ENCODE measurements around the gene GJC2. TPM values are rescaled to one million over a fixed set of nuclear protein-coding genes. Genes with fewer than 3 reads are reported as not detected.

The GJC2 gene
- total RNA-seq, 1 donor from 2014 or later: 5.4 TPM

- Histone ChIP-seq H3K36me3 (peaks cover 8 to 16% of the 10 kb centered on the region in 2 donors), H3K4me1 (peaks cover 18 to 33% of the 10 kb centered on the region in 2 donors), H3K27ac (no peak overlapping the region), H3K27me3 (no peaks in the 10 kb centered on the region), H3K9me3 (no peaks in the 10 kb centered on the region), H3K4me3 (no peak overlapping the region)
- intact Hi-C loops (cut with DNase I): loop anchor here (10.0 kb wide), 2 partner anchors 378 to 1398 kb away; partner anchors contain the start of genes NUP133 and RNF187
- DNase-seq (ENCODE audit: low spot score in 2 of 2): no peak
- no peak for TF ChIP-seq CTCF (IDR thresholded peaks at IDR 0.05)
Observed at GRCh38 chr1:228106800-228107054, 43.0 kb upstream of the GJC2 start.

- peak overlapping the region in 1 of 2 donors; percentile 97 for H3K4me3 ChIP-seq
- peak in 1 of 2 donors; percentile 58 for DNase-seq (ENCODE audit: low spot score in 2 of 2)
- no peak for TF ChIP-seq CTCF (IDR thresholded peaks at IDR 0.05)
- no peaks in the 10 kb centered on the region for H3K27me3 ChIP-seq
- intact Hi-C loops (cut with DNase I): loop anchor here (2.0 to 10.0 kb wide), 3 partner anchors 319 to 1397 kb away; partner anchors contain the start of genes NUP133 and RNF187
- peaks cover 8 to 16% of the 10 kb centered on the region in 2 donors for H3K36me3 ChIP-seq
- H3K4me1 ChIP-seq: peaks cover 18 to 25% of the 10 kb centered on the region in 2 donors
- H3K9me3 ChIP-seq: no peaks in the 10 kb centered on the region
- no peak overlapping the region for H3K27ac ChIP-seq
Observed at GRCh38 chr1:228107636-228108035, 42.1 kb upstream of the GJC2 start.

GRCh38 chr1:228108055-228108690, 41.6 kb upstream of the GJC2 start:
- intact Hi-C loops (cut with DNase I): loop anchor here (2.0 to 10.0 kb wide), 3 partner anchors 319 to 1397 kb away; partner anchors contain the start of genes NUP133 and RNF187
- peak in 1 of 2 donors; percentile 59 for DNase-seq (ENCODE audit: low spot score in 2 of 2)
- Histone ChIP-seq H3K9me3 (no peaks in the 10 kb centered on the region), H3K27ac (peak overlapping the region; percentile 88 to 89), H3K4me1 (peaks cover 18 to 25% of the 10 kb centered on the region in 2 donors), H3K27me3 (no peaks in the 10 kb centered on the region), H3K36me3 (peaks cover 8 to 16% of the 10 kb centered on the region in 2 donors), H3K4me3 (peak overlapping the region; percentile 77 to 97)
- TF ChIP-seq CTCF (IDR thresholded peaks at IDR 0.05): no peak

GRCh38 chr1:228108742-228109072, 41.0 kb upstream of the GJC2 start:
- Histone ChIP-seq H3K4me1 (peaks cover 15 to 21% of the 10 kb centered on the region in 2 donors), H3K4me3 (peak overlapping the region; percentile 77 to 97), H3K27me3 (no peaks in the 10 kb centered on the region), H3K36me3 (peaks cover 8 to 16% of the 10 kb centered on the region in 2 donors), H3K27ac (peak overlapping the region; percentile 88 to 89), H3K9me3 (no peaks in the 10 kb centered on the region)
- no peak for TF ChIP-seq CTCF (IDR thresholded peaks at IDR 0.05)
- intact Hi-C loops (cut with DNase I): loop anchor here (1.0 to 10.0 kb wide), 6 partner anchors 26 to 1396 kb away; partner anchors contain the start of genes ARF1, GUK1, NUP133 and RNF187
- no peak for DNase-seq (ENCODE audit: low spot score in 2 of 2)

GRCh38 chr1:228109073-228109961, 40.4 kb upstream of the GJC2 start, which contains the start of gene MRPL55:
TSS of gene MRPL55 (minus strand) at chr1:228109299. CDS start at chr1:228108260, 1,039 bp downstream.
- Histone ChIP-seq H3K4me1 (peaks cover 14 to 18% of the 10 kb centered on the region in 2 donors), H3K27me3 (no peaks in the 10 kb centered on the region), H3K27ac (peak within 1 kb of the TSS; percentile 88 to 89), H3K9me3 (no peaks in the 10 kb centered on the region), H3K36me3 (peaks cover 8 to 16% of the 10 kb centered on the region in 2 donors), H3K4me3 (peak within 1 kb of the TSS; percentile 77 to 97)
- peak in 1 of 3 experiments; percentile 9 for TF ChIP-seq CTCF (IDR thresholded peaks at IDR 0.05)
- peak; percentile 94 to 99 for DNase-seq (ENCODE audit: low spot score in 2 of 2)
- intact Hi-C loops (cut with DNase I): loop anchor here (1.0 to 10.0 kb wide), 6 partner anchors 27 to 1395 kb away; partner anchors contain the start of genes ARF1, GUK1, NUP133 and RNF187
